D721Med (cell line): Measurements from ENCODE around the gene IL10RB.

Source experiments
- DNase-seq: peaks from one replicate; pipeline ENCODE4 v3.0.0; 2011; ENCODE audit warnings: low spot score; ENCODE audit not compliant: insufficient read length
- FAIRE-seq: peaks from 2 replicates; lab custom pipeline; 2011; peaks lifted over from hg19 to GRCh38; lab: Jason Lieb, UNC
- TF ChIP-seq, protein P1 (sequence below): IDR thresholded peaks from 2 replicates; pipeline ENCODE4 v1.5.1; 2012; ENCODE audit warnings: mild to moderate bottlenecking, control low read depth; ENCODE audit not compliant: insufficient read depth; ENCODE audit errors: missing control alignments

Gene IL10RB

DNA sequence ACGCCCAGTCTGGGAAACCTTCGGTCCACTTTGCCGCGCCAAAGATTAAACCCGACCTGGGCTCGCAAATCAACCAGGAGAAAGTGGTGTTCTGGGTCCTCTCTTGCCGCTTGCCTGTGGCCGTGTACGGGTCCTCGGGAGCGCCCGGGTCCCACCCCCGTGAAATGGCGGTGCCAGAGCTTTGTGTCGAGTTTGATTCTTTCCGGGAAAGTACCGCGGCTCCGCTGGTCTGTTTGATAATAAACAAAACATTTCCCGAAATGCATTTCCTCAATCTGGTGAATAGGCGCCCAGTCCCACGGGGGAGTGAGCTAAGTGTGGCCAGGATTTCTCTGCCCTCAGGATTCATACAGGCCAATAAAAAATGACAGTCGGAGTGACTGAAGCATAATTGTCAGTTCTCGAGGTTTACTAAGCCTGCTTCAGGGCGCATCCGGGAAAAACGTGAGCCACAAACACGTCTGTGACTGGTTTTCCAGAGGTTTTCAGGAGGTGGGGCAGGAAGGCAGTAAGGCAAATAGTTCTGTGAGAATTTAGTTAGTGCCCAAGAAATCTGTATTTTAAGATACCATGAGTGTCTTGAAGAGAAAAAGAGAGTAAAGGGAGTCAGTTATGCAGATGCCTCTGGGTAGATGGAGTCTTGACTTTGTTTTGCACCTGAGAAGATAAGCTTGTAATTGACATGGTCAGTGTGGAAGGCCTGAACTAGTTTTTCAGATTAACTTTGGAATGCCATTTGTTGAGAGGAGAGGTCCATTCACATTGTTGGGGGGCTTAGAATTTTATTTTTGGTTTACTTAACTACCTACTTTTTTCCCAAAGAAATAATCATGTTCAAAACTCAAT is 59.3 kb downstream of the IL10RB start:
- DNase-seq (no peak), FAIRE-seq (no peak)
- TF ChIP-seq, protein P1, sequence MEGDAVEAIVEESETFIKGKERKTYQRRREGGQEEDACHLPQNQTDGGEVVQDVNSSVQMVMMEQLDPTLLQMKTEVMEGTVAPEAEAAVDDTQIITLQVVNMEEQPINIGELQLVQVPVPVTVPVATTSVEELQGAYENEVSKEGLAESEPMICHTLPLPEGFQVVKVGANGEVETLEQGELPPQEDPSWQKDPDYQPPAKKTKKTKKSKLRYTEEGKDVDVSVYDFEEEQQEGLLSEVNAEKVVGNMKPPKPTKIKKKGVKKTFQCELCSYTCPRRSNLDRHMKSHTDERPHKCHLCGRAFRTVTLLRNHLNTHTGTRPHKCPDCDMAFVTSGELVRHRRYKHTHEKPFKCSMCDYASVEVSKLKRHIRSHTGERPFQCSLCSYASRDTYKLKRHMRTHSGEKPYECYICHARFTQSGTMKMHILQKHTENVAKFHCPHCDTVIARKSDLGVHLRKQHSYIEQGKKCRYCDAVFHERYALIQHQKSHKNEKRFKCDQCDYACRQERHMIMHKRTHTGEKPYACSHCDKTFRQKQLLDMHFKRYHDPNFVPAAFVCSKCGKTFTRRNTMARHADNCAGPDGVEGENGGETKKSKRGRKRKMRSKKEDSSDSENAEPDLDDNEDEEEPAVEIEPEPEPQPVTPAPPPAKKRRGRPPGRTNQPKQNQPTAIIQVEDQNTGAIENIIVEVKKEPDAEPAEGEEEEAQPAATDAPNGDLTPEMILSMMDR, result no peak

DNA sequence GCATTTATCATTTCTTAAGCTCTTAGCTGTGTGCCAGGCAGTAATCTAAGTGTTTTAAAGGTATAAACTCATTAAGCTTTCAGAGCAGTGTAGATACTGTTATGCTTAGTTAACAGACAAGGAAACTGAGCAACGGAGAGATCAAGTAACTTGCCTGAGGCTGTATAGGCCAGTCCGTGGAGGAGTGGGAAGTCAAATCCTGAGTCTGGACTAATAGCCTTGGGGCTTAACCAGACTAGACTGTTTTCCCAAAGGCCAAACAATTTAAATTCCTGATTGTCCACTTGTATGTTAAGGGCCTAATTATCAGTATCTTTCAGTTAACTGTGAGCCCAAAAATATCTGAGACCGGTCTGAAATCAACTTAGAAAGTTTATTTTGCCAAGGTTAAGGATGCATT is 61.2 kb downstream of the IL10RB start:
- FAIRE-seq (no peak), DNase-seq (no peak)
- TF ChIP-seq, protein P1, result no peak

DNA sequence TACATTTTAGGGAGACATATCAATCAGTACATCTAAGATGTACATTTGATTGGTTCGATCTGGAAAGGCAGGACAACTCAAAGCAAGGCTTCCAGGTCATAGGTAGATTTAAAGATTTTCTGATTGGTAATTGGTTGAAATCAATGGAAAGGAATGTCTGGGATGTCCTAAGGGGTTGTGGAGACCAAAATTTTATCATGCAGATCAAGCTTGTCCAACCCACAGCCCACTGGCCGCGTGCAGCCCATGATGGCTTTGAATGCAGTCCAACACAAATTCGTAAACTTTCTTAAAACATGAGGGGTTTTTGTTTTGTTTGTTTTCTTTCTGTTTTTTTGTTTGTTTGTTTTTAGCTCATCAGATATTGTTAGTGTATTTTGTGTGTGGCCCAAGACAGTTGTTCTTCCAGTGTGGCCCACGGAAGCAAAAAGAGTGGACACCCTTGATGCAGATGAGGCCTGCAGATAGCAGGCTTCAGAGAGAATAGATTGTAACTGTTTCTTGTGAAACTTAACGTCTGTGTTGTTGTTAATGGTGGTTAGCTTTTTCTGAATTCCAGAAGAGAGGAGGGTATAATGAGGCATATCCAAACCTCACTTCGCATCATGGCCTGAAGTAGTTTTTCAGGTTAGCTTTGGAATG is 61.7 kb downstream of the IL10RB start:
- TF ChIP-seq, protein P1, result no peak
- DNase-seq, result no peak
- FAIRE-seq, result no peak

DNA sequence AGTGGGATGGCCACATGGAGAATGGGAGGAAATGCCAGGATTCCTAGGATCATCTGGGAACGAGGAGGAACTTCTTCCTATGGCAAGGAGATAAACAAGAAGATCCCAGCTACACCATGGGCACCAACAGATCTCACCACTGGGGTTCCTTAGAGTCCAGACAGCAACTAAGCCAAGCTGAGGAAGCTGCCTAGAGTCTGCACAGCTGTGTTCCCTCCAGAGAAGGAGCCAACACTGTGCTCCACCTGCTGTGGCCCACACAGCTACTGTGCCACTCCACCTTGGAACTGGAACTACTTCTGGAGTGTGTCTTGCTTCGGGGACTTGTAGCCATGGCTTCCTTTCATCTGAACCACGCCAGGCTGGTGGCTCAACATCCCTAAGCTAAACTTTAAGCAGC is 64.6 kb downstream of the IL10RB start:
- FAIRE-seq (no peak), DNase-seq (no peak)
- TF ChIP-seq, protein P1, result no peak

DNA sequence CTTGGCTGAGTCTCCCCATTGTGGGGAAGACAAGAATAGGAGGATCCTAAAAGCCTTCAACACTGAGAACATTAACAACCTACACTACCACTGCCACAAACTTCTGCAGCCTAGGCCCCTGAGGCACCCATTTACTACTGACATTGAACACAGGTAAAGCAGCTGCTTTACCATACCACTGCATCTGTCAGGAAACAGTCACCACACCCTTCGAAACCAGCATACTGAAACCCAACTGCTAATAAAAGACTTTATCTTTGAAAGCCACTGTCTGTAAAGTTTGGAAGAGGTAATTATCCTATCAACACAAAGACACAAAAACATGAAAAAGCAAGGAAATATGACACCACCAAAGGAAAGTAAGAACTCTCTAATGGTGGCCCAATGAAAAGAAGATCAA is 66.0 kb downstream of the IL10RB start:
- TF ChIP-seq, protein P1, result no peak
- FAIRE-seq, result no peak
- DNase-seq, result no peak

DNA sequence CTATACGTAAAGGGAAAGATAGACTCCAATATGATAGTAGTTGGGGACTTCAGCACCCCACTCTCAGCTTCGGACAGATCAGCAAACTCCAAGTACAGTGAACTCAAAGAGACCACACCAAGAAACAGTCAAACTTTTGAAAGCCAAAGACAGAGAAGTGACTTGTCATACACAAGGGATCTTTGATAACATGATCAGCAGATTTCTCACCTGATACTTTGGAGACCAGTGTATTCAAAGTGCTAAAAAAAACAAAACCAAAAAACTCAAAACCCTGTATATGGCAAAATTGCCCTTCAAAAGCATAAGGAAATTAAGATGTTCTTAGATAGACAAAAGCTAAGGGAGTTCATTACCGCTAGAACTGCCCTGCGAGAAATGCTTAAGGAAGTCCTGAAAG is 68.0 kb downstream of the IL10RB start:
- DNase-seq (no peak), FAIRE-seq (no peak)
- TF ChIP-seq, protein P1, result no peak

DNA sequence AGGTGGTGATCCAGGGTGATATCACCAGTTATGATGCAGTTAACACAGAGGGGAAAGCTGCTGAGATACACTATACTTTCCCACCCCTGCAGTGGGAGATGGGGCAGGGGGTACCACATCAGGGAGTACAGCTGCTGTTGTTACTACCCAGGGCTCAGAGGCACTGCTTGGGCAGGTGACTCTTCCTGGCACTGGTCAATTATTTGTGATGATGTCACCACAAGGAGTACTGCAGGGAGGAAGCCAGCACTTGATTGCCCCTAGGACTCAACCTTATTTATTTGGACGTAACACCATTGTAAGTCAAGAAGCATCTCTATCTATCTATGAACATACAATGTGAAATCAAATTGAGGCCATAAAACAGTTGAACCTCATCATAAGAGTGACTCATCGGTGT is 68.7 kb downstream of the IL10RB start:
- TF ChIP-seq, protein P1, result no peak
- FAIRE-seq (no peak), DNase-seq (no peak)
